GM19467 (cell line): ENCODE data around the gene YPEL4.
"Not testable (repeated sequence)": the region's sequence is repeated elsewhere in the genome, so short reads cannot be mapped to it uniquely, and the experiment has no call there.

Experiments
- ATAC-seq: cut with Tn5 transposase; IDR thresholded peaks from one replicate; pipeline ENCODE4 v1.9.1; 2021; ENCODE audit warnings: mild to moderate bottlenecking, moderate library complexity; ENCODE audit not compliant: unreplicated experiment

The YPEL4 gene, protein sequence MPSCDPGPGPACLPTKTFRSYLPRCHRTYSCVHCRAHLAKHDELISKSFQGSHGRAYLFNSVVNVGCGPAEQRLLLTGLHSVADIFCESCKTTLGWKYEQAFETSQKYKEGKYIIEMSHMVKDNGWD

DNA sequence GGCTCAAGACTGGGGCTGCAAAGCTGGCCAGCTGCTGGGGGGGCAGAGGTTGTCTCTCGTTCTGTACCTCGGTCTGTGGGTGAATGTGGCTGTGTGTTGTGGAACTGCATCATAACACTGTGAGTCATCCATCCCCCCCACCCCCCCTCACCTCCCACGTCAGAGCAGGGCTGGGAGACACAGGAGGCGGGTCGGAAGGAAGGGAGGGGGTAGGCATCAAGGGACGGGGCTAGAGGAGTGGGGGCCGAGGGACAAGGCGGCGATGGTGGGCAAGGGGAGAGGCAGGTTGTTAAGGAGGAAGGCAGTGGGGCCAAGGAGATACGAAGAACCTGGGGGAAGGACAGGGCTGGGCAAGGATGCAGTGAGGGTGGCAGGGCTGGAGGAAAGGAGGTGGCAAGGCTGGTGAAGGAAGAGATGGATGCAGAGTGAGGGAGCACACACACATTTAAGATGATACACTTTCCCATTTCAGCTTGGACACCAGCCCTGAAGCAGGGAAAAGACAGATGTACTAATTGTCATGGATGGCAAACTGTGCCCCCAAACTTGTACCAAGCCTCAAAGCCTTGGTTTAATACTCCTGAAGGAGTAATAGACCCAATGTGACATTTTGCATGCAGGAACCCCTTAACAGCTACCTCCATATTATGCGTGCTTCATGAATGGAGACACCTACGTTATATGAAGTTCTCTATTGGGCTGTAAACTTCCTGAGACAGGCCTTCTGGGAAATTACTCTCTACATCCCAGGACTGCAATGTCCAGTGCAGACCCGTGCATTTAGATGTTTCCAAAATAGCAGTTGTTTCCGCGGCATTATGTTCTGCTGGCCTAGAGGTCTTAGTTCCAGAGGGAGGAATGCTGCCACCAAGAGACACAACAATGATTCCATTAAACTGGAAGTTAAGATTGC lies at the start of gene YPEL4:
Gene YPEL4, minus strand, starts transcription at position 87 of the 913 bp plus-strand sequence. CDS start 2,805 bp downstream, outside the sequence.
- no peak for ATAC-seq

DNA sequence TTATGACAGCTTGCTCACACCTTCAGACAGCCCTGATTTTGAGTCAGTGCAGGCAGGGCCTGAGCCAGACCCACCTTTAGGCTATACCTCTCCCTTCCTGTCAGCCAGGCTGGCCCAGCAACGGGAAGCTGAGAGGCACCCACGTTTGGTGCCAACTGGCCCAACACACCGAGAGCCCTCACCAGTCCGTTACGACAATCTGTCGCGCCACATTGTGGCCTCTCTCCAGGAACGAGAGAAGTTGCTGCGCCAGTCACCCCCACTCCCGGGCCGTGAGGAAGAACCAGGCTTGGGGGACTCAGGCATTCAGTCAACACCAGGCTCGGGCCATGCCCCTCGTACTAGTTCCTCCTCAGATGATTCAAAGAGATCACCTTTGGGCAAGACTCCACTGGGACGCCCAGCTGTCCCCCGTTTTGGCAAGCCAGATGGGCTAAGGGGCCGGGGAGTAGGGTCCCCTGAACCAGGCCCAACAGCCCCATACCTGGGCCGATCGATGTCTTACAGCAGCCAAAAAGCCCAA lies 49.2 kb upstream of the YPEL4 start:
- ATAC-seq, result no peak

DNA sequence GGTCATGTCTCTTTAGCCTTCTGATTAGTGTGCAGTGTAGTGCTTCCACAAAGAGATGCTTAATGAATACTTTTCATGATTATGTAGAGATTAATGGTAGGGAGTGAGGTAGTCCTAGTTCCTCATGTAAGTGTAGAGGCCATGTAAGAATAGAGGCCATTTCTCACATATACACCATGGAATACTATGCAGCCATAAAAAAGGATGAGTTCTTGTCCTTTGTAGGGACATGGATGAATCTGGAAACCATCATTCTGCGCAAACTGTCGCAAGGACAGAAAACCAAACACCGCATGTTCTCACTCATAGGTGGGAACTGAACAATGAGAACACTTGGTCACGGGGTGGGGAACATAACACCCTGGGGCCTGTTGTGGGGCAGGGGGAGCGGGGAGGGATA lies 40.8 kb upstream of the YPEL4 start:
- ATAC-seq, result not testable (repeated sequence)

DNA sequence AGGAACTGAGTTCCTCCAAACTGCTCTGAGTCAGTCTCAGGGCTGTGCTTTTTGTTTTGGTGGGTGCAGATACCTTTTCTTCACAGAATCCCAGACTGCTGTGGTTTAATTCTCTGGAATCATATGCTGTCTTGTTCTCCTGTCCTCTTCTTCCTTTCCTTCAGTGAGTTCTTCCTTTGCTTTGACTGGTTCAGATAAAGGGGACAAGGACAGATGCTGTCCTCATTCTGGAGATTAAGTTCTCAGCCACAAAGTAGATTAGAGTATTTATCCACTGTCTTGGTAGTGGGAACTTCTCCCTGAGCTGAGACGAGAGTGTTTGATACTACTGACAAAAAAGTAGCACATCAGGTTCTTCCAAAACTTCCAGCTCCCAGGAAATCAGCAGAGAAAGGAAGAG lies 31.5 kb upstream of the YPEL4 start:
- no peak for ATAC-seq

DNA sequence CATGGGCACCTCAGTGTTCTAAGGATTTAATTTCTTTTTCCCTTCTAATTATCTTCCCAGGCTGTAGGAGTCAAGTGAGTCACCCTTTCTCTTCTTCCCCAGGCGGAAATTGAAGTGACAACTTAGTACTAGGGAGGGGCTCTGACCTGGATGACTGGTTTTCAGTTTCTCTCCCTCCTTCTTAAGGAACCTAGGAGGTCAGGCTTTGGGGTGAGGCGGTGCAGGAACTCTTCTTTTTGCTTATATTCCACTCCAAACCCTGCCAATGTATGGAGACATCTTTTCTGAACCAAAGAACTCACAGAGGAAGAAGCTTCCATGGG lies 30.8 kb upstream of the YPEL4 start:
- ATAC-seq, result no peak

DNA sequence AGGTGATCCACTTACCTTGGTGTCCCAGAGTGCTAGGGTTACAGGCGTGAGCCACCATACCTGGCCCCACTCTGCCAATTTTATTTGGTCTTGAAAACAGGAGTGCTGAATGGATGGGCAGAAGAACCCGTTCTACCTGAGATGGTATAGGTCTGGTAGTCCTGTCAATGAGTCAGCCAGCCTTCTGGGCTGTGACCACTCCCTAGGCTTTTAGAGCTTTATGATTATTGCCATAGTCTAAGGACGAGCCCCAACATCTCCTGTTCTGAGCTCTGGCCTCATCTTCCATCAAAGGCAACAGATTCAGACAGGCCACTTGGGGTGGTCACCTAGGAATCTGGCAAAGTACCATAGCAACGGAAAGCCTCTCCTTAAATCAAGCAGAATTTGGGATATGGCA lies 29.7 kb upstream of the YPEL4 start:
- no peak for ATAC-seq

DNA sequence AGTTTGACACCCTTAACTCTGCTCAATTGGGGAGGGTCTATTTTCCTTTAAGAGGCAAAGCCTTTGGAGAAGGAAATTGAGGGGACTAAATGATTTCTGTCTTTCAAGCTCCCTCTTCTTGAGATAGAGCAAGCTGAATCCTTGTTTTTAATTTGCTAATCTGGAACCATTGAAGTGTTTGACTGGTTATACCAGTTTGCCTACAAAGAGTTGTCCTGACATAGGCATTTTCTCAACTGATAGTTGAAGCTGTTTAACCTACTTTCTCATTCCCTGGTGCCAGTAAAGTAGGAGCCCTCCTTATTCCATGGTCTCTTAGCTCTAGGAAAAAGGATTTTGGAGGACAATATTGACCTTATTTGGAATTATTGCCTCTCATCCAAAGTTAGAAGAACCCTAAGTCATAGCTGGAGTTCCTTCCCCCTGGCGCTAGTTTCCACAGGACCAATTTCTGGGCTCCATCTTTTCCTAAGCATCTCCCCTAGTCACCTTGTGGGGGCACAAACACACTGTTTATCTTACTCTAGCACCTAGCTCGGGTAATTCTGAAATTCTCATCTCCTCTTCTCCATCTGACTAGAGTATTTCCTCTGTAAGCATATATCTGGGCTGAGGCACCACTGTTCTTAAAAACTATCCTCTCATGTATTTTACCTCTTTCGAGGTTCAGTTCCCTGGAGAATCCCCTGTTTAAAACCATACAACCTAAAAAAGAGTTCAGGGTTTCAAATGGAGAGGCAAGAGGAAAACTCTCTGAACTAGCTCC lies 25.6 kb upstream of the YPEL4 start:
- no peak for ATAC-seq

DNA sequence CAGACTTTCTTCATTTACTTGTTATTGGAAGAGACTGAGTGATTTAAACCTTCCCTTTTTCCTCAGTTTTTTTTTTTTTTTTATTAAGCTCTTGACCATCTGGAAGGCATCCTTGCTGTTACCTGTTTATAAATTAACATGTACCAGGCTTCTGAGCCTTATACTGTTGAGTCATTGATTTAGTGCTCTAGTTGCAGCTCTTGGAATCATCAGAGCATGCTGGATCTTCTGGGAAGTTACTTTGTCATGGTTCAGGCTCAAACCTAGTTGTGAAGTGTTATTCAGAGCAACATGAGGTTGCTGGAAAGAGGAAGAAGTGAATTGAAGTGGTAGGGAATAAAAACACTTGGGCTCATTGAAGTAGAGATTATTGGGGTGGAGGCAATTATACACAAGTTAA lies 24.5 kb upstream of the YPEL4 start:
- ATAC-seq, result no peak

DNA sequence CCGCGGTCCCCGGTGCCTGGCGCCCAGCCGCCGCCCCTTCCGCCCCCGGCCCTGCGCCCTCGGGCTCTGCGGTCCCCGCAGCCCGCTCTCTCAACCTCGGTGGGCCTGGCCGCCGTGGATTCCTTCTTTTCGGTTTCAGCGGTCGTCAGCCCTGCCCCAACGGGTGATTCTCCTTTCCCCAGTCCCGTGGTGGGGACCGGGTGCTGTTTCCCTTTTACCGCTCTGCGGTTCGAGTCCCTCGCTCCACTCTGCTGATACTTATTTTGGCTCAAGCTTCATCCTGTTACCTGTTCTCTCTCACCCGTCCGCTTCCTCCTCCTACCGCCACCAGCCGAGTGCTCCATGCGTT lies 18.7 kb upstream of the YPEL4 start:
- peak; percentile 4 for ATAC-seq

DNA sequence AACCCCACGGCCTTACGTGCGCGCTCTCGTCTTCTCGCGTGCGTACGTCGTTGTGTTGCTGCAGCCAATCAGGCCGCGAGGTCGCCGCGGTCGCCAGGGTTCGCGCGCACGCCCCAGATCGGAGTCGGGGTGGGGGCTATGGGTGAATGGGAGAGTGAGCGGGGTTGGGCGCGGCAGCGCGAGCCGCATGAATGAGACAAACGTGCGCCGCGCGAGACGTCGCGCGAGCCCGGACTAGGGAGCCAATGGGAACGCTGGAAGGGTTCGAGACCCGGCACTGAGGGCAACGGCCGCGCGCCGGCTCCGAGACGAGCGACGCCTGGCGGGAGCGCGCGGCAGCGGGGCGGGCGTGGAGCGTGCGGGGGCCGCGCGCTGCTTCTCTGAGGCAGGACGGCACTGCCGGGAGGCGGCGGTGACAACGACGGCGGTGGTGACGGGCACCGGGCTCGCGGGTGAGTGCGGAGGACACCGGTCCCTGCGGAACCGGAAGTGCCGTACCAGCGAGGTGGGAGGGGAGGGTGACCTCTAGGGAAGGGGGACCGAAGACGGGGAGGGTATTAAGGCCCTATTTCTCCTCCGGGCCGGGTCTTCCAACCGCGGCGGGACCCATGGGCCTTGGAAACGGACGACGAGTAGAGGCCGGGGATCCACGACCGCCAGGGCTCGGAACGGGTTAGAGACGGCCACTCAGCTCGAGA lies 18.2 kb upstream of the YPEL4 start, which contains the start of gene ZDHHC5:
Gene ZDHHC5, plus strand, starts transcription at position 379 of the 698 bp plus-strand sequence. CDS start 4,977 bp downstream, outside the sequence.
- peak; percentile 83 for ATAC-seq

DNA sequence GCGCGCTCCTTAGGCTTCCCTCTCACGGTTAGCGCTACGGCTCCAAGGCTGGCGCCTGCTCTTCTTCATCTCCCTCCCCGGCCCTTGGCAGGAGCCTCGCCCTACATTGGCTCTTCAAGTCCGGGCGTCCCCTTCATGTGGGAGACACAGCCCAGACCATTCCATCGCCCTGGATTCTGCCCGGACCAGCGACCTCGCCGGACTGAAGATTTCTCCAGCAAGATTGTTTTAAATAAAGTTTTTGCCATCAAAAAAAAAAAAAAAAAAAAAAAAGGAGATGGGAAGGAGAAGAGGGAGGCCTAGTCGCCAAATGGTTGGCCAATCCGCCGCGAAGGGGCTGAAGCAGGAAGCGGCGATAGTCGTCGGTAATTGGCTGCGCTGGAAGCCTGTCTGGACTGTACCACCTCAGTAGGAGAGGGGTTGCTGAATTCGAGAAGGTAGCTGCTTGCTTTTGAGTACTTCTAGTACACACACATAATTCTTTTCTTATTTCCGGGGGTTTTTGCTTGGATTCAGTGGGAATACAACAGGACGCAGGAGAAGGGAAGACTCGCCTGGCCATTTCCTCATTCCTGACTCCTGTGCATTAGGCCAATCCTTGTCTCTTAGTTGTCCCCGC lies 17.5 kb upstream of the YPEL4 start:
- peak; percentile 62 for ATAC-seq

DNA sequence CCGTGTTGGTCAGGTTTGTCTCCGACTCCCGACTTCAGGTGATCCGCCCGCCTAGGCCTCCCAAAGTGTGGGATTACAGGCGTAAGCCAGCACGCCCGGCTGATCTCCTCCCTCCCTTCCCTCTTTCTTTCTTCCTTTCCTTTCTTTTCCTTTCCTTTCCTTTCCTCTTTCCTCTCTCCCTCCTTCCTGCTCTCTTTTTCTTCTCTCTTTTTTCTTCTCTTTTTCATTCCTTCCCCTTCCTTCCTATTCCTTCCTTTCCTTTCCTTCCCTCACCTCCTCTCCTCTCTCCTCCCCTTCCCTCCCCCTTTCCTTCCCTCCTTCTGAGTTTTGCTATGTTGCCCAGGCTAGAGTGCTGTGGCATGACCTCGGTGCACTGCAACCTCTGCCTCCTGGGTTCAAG lies 14.3 kb upstream of the YPEL4 start:
- ATAC-seq, result no peak

DNA sequence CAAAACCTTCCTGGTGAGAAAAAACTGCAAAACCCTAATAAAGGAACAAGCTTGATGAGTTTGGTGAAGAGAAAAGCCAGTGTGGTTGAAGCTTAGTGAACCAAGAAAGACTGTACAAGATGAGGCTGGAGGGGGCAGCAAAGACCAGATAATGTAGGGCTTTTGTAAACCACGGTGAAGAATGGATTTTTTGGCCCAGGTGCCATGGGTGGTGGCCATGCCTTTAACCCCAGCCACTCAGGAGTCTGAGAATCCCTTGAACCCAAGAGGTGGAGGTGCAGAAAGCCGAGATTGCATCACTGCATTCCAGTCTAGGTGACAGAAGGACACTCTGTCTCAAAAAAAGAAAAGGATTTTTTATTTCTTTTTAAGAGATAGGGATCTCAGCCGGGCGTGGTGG lies 13.2 kb upstream of the YPEL4 start:
- ATAC-seq, result no peak

DNA sequence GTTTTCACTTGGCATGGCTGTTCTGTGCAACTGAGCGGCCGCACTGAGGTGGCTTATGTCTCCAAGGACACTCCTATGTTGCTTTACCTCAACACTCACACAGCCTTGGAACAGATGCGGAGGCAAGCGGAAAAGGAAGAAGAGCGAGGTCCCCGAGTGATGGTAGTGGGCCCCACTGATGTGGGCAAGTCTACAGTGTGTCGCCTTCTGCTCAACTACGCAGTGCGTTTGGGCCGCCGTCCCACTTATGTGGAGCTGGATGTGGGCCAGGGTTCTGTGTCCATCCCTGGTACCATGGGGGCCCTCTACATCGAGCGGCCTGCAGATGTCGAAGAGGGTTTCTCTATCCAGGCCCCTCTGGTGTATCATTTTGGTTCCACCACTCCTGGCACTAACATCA lies 10.0 kb upstream of the YPEL4 start:
- no peak for ATAC-seq

DNA sequence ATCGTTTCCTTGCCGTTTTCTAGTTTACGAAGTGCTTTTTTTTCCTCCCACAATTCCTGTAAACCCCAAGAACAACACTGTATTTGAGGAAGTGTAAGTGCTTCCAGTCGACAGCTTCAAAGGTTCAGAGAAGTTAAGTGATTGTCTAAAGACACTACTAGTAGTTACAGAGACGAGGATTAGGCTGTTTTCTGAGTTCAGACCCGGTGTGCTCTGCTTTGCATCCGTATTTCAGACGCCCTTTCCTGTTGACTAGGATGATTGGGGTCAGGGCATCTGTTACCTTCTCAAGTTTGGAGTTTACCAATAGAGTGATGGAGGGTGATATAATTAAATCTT lies 8.3 kb upstream of the YPEL4 start:
- ATAC-seq, result no peak

DNA sequence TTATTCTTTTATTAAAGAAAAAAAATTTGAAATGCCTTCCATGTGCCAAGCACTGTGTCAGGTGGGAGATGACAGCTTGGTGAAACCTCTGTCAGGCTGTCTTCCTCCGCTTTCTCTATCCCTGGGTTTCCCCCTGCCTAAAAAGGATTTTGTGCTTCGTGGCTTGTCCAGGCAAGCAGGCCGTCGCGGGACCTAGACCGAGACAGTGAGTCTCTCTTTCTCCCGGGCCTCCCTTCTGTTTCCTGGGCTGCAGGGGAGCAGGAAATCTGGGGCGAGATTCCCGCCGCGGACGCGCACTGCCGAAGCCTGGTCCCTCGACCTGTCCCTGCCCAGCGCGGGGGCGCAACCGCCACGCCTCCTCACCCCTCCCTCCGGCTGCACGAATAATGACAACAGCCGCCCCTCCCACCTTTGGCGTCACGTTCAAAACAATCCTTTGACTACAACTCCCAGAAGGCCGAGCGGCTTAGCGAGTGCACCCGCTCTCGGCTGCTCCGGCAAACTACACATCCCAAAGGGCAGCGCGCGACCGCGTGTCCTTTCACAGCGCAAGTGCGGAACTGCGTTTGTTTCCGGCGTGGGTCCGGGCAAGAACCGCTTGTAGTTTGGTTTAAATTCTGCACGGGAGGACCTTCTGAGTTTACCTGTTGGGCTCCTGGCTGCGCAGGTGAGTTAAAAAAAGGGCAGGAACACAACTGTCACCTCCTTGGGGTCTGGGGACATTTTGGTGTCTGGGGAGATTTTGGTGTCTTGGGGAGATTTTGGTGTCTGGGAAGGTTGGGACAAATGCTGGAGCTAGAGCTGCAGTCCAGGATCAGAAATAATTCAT lies 7.7 kb upstream of the YPEL4 start, which contains the start of gene CLP1:
Gene CLP1, plus strand, starts transcription at position 569 of the 829 bp plus-strand sequence. CDS start 1,715 bp downstream, outside the sequence.
- peak; percentile 98 for ATAC-seq

DNA sequence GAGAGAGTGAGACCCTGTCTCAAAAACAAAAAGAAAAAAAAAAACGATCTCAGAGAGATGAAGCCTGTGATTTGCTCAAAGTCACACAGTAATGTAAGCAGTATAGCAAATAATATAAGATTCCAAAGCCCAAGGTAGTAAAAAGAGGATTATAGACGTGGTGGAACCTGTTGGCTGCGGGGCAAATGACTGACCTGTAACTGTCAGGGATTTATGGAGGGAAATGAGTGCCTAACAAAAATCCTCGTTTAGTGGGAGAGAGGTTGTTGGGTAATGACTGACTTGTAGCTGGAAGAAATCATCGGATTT lies 7.1 kb upstream of the YPEL4 start:
- ATAC-seq, result no peak

DNA sequence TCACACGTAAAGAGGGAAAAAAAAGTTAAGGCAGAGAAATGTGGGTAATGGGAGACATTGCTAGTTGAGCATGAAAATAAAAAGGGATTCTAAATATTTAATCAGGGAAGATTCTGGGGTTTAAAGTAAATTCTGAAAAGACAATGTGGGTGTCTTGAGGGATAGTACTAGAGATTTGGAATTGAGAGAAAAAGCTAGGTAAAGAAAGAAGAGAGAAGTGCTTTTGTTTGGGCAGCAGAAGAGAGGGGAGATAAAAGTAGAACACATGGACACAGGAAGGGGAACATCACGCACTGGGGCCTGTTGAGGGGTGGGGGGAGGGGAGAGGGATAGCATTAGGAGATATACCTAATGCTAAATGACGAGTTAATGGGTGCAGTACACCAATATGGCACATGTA lies 3.5 kb upstream of the YPEL4 start:
- ATAC-seq, result no peak

DNA sequence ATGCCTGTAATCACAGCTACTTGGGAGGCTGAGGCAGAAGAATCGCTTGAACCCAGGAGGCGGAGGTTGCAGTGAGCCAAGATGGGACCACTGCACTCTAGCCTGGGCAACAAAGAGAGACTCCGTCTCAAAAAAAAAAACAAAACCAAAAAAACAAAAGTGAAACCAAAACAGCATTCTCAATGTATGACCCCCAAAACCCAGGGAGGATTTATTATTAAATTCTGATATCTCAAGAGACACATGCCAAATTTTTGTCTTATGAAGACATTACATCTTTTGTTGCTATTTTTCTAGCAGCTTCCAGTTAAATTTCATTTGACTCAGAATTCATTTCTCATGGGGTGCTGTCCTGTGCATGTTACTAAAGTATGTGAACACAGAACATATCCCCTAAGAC lies 3.0 kb upstream of the YPEL4 start:
- no peak for ATAC-seq

DNA sequence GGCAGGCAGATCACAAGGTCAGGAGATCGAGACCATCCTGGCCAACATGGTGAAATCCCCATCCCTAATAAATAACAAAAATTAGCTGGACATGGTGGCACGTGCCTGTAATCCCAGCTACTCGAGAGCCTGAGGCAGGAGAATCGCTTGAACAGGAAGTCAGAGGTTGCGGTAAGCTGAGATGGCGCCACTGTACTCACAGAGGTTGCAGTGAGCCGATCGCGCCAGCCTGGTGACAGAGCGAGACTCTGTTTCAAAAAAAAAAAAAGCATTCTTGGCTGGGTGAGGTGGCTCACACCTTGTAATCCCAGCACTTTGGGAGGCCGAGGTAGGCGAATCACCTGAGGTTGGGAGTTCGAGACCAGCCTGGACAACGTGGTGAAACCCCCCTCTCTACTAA lies 2.5 kb upstream of the YPEL4 start:
- ATAC-seq, result not testable (repeated sequence)
